GM18861 (cell line): ENCODE results near the gene LBHD2.

Experiments
- ATAC-seq: cut with Tn5 transposase; IDR thresholded peaks from one replicate; pipeline ENCODE4 v1.9.1; 2021; ENCODE audit not compliant: unreplicated experiment

The LBHD2 gene

DNA sequence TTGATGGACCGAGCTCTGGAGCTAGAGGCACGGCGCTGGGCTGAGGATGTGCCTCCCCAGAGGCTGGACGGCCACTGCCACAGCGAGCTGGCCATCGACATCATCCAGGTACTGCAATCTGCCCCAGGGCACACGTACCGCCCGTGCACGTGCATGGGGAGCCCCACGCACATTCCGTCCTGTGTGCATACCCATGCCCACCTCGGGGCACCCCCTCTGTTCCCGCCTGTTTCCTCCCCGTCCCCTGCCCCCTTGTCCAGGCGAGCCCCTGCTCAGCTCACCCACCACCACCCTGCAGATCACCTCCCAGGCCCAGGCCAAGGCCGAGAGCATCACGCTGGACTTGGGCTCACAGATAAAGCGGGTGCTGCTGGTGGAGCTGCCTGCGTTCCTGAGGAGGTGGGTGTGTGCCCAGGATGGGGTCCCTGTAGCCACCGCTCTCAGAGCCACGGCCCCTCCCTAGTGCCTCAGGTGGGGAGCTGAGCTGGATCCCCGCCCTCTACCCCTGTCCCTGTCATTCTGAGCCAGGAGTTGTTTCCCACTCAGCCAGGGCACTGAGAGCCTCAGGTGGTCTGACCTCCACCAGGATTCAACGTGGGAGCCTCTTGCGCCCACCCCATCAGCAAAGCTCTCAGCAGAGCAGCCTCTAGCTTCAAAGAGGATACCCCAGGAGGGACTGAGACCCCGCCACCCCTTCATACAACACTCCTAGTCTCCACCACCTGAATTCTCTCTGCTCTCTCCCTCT, 46.2 kb downstream of the LBHD2 start:
- no peak for ATAC-seq

DNA sequence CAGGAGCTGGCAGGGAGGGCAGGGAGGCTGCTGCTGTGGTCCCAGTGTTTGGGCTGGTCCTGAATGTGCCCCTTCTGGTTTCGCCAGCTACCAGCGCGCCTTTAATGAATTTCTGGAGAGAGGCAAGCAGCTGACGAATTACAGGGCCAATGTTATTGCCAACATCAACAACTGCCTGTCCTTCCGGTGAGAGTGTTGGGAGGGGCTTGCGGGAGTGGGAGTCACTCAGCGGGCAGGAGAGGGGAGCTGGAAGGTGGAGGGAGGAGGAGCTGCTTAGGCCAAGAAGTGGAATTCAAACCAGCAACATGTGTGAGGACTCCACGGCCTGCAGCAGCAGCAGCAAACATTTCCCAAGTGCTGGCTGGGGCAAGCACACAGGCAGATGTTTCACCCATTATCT, 47.0 kb downstream of the LBHD2 start:
- no peak for ATAC-seq

DNA sequence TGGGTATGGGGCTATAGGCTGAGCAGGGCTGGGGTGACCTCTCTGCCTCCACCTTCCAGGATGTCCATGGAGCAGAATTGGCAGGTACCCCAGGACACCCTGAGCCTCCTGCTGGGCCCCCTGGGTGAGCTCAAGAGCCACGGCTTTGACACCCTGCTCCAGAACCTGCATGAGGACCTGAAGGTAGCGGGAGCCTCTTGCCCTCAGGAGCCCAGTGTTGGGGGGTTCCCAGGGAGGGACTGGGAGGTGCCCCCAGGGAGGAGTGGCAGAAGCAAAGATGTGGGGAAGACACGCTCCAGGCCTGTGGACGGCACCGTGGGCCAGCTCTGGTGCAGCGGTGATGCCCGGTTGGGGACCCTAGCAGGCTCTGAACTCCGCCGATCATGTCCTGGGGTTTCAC, 47.6 kb downstream of the LBHD2 start:
- no peak for ATAC-seq

DNA sequence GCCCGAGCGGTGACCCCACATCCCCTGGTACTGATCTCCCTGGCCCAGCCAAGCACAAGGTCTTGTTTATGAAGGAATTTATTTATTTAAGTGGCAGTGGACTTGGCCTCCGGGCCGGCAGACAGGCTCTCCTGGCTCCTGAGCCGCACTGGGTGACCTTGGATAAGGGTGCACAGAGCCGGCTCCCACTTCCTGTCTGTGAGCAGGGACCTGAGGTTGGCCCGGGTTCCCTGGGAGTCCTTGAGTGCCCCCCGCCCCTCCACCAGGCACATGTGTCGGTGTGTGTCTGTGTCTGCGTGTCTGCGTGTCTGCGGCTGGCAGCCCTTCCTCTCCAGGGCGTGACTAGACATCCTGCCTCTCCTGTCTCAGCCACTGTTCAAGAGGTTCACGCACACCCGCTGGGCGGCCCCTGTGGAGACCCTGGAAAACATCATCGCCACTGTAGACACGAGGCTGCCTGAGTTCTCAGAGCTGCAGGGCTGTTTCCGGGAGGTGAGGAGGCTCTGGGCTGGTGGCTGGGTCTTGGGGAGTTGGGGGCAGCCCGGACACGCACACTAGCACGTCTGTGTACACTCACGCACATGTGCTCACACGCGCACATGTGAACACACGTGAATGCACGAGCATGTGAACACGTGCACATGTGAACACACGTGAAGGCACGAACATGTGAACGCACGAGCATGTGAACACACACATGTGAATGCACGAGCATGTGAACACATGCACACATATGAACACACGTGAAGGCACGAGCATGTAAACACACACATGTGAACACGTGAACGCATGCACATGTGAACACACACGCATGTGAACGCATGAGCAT, 48.6 kb downstream of the LBHD2 start:
- no peak for ATAC-seq

DNA sequence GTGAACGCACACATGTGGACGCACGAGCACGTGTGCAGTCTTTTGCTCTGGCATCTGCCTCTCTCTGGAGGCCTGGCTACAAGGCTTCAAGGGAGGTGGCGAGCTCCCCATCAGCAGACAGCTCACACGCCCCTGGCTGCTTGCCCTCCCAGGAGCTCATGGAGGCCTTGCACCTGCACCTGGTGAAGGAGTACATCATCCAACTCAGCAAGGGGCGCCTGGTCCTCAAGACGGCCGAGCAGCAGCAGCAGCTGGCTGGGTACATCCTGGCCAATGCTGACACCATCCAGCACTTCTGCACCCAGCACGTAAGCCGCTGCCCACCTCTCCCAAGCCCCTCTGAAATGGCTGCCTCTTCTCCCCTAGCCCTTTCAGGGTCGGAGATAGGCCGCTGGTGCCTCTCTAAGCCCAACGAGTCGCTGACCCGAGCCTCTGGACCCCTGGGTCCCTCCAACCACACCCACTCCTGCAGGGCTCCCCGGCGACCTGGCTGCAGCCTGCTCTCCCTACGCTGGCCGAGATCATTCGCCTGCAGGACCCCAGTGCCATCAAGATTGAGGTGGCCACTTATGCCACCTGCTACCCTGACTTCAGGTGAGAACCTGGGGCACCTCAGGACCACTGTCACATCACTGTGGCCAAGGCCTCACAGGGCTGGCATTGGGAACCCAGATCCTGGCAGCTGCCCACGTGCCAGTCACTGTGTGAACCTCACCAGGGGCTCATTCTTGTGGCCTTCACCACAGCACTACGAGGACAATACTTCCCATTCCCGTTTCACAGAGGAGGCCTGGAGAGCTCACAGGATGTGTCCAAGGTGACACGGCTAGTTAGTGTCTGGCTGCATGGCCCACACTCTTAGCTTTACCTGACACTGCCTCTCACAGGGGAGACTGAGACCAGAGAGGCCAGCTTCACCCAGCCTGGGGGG, 49.5 kb downstream of the LBHD2 start:
- ATAC-seq = no peak

DNA sequence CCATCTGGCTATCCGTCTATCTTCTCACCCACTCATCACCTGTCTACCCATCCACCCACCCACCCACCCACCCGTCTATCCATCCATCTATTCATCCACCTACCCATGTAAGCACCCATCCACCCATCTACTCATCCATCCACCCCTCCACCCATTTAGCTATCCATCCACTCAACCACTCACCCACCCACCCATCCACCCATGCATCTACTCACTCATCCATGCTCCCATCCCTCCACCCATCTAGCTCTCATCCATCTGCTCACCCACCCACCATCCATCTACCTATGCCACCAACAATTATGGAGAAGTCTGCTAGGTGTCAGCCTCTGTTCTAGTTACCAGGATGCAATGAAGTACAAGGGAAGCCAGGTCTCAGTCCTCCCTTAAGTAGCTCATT, 50.4 kb downstream of the LBHD2 start:
- no peak for ATAC-seq

DNA sequence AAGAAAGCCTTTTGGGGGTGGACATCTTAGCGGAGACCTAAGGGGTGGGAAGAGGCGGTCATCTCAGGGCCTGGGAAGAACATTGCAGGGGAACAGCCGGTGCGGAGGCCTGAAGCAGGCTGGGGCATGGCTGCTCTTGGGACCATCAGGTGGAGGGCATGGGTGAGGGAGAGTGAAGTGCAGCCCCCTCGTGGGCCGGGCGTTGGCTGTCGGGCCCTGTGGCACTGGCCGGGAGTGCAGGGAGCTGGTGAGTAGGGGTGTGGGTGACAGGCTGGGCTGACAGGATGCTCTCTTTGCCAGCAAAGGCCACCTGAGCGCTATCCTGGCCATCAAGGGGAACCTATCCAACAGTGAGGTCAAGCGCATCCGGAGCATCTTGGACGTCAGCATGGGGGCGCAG, 50.9 kb downstream of the LBHD2 start:
- ATAC-seq = no peak

DNA sequence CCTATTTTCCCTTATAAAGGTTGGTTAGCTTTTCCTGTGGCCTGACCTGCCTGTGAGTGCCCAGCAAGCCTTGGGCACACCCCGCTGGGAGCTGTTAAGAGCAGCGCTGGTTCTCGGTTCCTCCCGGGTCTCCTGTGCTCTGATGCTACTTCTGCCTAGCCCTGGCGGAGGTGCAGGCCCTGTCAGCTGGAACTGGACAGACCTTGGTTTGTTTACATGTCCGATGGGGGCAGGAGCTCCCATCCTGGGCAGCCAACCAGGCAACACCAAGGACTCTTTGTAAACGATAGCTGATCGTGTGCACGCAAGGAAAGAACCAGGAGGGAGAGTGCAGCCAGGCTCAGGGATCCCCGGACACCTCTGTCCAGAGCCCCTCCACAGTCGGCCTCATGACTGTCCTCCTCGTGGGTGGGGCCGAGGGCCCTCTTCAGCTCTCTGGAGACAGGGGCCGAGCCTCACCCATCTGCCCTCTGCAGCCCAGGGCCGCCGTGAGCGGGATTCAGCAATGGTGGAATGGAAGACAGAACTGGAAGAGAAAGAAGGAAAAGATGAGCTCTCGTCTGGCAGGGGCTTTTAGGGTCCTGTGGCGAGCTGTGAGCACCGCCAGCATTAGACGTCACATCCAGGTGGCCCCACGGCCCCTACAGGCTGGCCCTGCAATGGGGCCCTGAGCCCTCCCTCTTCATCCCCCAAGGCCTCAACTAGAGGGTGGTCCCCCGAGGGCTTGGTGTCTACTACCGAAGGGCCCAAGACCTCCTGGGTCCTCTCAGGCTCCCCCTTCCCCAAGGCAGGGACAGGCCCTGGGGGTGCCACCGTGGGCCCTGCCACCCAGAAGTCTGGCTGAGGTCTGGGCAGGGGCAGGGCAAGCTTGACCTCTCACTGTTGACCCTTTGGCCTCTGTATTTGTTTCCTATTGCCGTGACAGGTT, 51.6 kb downstream of the LBHD2 start:
- no peak for ATAC-seq

DNA sequence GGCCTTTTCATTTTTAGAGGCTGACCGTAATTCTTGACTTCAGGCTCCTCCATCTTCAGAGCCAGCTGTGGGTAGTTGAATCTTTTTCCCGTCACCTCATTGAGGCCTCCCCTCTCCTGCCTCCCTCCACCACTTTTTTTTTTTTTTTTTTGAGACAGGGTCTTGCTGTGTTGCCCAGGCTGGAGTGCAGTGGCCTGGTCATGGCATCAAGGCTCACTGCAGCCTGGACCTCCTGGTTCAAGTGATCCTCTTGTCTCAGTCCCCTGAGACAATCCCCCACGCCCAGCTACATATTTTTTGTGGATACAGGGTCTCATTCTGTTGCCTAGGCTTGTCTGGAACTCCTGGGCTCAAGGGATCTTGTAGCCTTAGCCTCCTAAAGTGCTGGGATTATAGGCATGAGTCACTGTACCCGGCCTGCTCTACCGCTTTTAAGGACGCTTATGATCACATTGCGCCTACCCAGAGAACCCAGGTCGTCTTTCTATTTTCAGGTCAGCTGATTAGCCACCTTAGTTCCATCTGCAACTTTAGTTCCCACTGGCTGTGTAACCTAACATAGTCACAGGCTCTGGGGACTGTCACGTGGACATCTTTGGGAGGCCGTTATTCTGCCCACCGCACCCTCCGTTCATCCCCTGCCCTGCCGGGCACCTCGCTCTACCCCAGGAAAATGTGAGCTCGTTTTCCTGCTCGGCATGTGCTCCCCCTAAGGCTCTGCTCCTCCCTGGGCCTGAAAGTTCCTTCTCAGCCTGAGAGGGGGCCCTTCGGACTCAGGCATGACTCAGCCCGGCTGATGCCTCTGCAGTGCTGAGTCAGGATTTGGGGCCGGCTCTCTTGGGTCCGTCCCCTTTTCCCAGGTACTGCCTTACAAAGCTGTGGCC, 52.6 kb downstream of the LBHD2 start:
- ATAC-seq = no peak

DNA sequence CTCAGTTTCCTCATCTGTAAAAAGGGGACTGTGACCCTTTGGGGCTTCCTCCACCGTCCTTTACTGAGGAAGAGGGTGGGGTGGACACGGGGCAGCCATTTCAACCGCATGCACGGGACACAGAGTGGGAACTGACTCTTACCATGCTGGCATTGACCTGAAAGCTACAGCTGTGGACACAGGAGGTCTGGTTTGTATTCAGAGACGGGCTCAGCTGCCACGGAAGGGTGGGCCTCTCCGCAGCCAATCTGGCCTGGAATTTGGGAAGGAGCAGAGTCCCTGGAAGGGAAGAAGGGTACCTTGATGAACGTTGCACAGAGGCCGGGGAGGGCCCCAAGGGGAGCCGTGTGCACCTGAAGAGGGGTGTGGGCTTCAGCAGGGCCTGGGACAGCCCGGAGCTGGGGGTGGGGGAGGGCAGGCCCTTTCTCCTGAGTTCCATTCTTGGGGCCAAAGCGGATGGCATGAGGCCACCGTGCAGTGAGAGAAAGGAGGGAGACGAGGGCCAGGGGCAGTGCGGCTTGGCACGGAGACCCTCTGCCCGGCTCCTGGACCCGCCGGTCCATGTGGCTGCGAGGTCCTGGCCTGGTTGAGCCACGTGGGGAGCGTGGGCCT, 53.8 kb downstream of the LBHD2 start:
- no peak for ATAC-seq

DNA sequence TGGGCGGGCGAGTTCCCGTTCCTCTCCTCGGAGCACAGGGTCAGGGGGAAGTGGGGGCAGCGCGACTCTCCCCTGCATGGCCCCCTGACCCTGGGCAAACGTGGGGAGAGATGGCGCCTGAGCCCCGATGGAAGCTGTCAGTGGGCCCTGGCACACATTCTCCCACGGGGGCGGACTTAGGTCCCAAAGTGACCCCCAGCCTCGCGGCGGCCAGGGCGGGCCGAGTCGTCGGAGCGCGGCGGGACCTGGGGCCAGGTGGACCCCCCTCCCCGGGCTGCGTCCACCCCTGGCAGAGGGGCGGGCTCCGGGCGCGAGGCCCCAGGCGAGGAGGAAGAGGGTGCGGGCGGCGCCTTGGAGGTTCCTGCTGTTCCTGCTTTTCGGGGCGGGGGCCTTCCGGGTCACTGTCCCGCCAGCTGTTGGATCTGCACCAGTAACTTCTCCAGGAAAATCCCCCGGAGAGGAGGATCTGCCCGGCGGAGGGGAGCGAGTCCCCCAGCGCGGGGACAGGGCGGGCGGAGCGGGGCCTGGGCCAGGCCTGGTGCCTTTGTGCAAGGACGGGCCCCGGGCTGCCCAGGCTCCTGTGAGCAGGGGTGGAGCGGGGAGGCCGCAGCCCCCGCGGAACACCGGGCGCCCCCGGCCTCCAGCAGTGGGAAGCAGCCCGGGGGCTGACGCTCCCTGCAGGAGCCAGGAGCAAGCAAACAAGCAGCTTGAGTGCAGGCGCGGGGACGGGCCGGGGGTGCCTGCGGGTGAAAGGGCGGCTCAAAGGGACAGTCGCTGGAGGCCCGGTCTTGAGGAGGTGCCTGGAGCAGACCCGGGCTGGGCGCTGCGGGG, 54.5 kb downstream of the LBHD2 start:
- ATAC-seq = no peak

DNA sequence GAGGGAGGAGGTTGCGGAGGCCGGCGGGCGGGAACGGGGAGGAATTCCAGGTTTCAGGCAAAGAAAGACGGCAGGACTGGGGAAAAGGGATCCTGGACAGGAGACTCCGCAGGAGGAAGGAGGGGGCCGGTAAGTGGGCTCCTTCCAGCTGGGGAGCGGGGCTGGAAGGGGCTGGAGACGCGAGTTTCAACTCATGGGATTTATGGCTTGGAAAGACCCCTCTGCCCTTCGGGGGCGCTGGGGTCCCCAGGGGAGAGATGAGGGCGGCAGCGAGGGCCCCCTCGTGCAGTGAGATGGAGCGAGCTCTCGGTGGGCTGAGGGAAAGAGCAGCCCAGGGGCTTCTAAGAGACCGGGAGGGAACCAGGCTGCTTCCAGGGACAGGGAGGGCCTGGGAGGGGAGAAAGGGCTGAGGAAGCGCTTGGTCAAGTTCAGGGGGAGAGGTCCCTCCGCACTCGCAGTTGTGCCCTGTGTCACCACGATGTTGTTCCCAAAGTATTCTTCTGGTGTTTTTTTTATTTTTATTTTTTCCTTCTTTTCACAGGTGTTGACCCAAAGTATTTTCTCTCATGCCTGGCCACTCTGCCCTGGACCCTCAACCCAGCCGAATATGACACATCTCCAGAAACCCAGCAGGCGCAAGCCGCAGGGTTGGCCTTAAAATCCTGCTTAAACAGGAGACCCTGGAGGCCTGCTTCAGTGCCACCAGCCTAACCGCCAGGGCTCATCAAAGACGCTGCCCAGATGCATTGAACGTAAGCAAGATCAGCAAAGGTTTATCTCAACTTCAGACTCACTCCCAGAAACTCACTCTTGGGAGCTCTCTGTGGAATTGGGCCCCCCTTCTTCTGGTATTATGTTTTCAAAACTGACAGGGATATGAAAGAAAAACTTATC, 55.4 kb downstream of the LBHD2 start:
- ATAC-seq = no peak
